Stimulated activated CD8-positive, alpha-beta memory T cell treated with anti-CD3 and anti-CD28 coated beads, Interleukin-7, amount 100 ng/mL, for 1 hour (primary cell): ENCODE data around the gene IL20.

Source experiments
- DNase-seq, 2 donors: peaks; one replicate each; pipeline ENCODE4 v3.0.0-alpha.2; 2020; ENCODE audit warnings: low read depth in 2 of 2

The IL20 gene

DNA sequence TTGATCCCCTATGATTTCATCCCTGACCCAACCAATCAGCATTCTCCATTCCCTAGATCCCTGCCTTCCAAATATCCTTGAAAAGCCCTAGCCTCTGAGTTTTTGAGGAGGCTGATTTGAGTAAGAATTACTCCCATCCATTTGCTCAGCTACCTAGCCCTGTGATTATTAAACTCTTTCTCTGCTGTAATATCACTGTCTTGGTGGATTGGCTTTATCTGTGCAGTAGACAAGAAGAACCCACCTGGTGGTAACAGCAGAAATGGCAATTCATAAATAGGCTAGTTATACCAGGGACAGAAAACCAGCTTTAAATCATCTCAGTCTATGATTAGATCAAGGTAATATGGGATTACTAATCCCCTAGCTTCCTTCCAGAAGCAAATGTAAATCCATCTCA is 13.0 kb downstream of the IL20 start:
- no peak for DNase-seq

DNA sequence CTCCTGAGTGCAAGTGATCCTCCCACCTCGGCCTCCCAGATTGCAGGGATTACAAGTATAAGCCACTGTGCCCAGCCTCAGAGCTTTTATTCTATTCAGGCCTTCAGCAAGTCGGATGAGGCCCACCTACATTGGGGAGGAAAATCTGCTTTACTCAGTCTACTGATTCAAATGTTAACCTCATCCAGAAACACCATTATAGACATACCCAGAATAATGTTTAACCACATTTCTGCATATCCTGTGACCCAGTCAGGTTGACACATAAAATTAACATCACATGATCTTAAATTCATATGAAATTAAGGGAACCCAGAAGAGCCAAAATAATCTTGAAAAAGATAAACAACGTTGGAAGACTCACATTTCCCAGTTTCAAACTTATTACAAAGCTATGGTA is 14.9 kb downstream of the IL20 start:
- DNase-seq = no peak

DNA sequence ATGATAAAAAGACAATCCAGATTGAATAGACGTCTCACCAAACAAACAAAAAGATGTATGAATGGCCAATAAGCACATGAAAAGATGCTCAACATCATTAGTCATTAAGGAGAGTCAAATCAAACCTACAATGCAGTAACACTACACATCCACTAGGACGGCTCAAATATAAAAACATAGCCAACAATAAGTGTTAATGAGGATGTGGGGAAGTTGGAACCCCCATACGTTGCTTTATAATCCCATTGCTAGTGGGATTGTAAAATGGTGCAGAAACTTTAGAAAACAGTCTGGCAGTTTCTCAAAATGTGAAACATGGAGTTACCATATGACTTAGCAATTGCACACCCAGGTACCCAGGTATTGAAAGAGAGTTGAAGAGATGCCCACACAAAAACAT is 17.1 kb downstream of the IL20 start:
- DNase-seq = no peak

DNA sequence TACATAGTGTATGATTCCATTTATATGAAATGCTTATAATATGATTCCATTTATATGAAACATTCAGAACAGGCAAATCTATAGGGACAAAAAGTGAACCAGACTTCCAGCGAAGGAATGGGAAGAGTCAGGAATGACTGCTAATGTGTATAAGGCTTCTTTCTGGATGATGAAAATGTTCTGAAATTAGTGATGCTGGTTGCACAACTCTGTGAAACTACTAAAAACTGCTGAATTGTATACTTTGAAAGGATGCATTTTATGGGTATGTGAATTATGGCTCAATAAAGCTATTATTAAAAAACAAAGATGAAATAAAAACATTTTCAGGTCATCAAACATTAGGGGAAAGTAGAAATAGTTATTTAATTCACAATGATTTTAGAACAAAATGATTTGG is 17.7 kb downstream of the IL20 start:
- DNase-seq = no peak

DNA sequence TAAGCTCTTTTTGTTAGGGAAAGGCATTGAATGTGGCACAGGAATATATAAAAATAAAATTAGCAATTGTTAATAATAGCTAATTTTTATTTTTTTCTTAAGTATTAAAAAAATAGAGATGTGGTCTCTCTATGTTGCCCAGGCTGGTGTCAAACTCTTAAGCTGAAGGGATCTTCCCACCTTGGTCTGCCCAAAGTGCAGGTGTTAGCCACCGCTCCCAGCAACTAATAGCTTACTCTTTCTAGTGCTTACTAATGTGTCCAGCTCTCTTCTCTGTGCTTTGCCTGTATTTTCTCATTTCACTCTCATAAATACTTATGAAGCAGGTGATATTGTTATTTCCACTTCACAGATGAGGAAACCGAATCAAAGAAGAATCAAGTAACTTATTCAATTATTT is 18.5 kb downstream of the IL20 start:
- DNase-seq = no peak

DNA sequence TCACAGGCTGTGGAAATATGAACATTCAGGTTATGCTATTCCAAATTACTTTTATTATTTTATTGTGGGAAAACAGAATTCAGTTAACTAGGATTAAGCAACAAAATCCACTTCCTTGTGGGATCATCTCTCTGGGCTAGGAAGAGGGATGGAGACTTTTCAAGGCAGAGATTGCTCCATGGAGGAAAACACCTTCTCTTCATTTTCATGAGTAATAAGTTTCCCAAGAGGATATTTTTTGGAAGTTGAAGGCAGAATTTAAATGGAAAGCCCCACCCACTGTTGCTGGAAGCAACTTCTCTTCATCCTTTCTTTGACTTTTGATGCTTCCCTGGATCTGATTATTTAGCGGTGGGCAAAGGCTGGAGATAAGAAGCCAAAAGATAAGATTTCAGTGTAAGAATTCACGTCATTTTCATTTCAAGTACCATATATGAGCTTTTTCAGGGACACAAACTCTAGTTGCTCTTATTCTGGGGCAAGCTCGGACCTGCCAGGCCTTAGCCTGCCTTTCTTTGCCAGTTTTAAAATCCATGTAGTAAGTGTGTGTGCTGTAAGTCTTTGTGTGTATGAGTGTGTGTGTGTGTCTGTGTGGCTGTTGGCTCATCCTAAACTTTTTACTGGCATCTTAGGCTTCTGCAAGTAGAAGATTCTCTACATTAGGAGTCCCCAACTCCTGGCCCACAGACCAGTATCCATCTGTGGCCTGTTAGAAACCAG is 20.1 kb downstream of the IL20 start:
- DNase-seq = no peak

DNA sequence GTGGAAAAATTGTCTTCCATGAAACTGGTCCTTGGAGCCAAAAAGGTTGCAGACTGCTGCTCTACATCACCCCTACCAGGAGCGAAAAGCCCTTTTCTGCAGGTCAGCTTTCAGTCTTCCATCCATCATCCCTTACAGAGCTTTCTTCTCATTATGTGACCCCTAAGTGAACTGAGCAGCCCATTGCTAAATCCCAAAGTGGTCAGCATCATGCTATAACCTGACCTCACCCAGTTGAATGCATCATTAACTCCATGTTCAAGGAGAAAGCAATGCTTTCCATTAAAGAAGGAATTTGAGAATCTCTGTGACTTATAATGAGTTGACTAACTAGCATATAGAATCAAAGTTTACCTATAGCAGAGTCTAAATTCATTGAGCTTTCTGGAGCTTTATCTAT is 21.4 kb downstream of the IL20 start:
- no peak for DNase-seq

DNA sequence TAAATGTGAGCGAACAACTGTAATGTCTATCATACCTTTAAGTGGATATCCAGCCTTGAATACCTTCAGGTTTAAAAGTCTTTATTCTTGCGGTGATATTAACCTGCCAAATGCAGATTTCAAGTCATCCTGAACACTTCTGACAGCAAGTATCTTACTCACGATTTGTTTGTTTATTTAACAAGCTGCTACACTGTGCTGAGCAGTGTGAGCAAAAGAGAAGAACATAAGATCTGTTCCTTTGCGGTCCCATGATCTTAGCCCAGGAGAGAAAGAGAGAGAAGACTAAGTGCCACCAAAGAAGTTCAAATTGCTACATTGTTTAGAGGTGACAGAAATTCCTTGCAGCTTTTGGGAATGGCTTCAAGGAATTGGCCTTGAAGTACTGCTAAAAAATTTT is 22.3 kb downstream of the IL20 start:
- no peak for DNase-seq

DNA sequence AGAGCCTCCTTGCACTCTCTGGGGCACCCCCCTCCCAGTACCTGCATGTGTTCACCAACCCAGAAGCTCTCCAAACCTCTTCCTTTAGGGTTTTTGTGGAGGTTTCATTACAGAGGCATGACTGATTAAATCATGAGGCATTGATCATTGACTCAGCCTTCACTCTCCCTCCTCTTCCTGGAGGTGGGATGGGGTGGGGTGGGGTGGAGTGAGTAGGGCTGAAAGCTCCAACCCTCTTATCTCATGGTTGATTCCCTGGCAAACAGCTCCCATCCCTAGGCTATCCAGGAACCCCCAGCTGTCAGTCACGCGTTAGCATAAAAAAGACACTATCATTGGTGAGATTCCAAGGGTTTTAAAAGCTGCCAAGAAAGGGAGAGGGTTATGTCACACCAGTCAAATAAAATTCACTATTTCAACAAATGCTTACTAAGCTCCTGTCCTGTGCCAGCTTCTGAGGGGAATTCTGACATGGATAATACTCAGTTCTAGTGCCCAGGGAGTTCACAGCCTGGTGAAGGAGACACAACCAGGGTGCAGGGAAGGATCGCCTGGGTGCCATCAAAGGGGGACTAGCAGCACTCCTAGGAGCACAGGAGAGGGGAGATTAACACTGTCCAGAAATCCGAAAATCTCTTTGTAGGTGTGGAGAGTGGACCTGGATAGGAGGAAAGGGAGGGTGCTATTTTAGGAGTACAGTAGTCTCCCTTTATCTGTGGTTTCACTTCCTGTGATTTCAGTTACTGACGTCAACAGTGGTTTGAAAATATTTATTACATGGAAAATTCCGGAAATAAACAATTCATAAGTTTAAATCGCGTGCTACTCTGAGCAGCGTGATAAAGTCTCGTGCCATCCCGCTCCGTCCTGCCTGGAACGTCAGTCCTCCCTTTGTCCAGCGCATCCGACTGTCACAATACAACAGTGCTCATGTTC is 25.0 kb downstream of the IL20 start:
- no peak for DNase-seq

DNA sequence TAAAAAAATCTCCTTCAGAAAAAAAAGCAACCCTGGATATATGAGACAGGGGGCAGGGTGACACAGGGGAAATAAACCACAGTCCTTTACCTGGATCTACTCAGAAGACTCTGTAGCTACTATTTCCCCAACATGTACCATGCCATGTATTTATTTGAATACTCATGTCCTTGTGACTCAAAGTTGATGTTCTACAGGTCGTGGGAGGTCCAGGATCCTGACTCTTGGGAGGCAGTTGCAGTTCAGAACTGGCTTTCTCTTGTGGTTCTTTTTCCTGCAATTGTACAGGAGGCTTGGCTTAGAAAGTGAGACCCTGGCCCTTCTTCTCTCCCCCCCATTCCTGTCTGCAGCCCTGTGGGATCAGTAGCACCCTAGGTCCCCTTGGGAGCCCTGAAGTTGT is 26.0 kb downstream of the IL20 start:
- no peak for DNase-seq

DNA sequence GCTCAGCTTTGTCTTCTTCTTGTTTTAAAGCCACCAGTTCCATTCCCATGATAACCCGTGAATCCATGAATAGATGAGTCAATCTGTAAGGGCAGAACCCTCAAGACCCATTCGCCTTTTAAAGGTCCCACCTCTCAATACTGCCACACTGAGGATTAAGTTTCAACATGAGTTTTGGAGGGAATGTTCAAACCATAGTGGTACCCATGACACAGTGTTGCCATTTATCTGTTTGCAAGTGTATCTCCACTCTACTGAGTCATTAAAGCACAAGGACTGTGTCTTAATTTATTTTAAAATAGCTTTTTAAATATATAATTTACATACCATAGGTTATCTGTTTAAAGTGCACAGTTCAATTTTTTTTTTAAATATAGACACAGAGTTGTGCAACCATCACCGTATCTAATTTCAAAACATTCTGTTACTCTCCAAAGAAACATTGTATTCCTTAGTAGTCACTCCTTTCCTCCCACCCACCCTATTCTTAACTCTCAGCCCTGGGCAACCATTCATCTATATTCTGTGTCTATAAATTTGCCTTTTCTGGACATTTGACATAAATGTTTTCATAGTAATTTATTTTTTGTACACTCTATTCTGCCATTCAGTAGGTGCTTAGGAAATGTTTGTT is 27.0 kb downstream of the IL20 start:
- DNase-seq = no peak

DNA sequence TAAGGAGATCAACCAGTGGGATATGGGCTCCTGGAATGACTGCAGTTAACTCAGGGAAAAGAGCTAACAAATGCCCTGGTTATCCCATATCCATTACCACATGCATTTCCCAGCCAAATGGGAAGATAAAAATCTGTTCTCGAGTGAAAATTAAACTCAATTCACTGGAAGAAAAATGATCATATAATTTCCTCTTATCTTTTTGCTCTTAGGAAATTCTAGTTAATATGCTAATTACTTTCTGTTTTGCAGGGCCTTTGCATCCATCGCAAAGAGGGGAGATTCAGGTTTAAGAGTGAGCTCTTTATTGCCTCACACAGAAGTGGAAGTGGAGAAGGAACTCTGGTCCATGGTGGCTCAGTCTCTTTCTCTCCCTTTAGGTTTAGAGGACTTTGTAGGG is 28.0 kb downstream of the IL20 start:
- DNase-seq = no peak

DNA sequence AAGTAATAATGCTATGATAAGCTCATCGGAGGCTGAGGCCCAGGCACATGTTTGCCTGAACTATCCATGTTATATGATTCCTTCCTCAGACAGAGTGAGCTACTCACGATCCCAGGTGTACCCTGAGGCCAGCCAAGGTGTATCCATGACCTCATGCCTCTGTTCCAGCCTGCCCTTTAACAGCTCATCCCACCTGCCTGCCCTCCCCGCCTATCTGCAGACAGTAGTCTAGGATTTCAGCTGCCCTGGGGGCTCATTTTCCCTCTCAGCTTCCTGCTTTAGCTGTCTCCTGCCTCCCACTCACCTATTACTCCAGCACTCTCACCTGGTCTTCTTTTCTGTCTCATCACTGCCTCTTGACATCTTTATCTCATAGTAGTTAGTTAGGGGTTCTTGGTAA is 29.9 kb downstream of the IL20 start:
- no peak for DNase-seq

DNA sequence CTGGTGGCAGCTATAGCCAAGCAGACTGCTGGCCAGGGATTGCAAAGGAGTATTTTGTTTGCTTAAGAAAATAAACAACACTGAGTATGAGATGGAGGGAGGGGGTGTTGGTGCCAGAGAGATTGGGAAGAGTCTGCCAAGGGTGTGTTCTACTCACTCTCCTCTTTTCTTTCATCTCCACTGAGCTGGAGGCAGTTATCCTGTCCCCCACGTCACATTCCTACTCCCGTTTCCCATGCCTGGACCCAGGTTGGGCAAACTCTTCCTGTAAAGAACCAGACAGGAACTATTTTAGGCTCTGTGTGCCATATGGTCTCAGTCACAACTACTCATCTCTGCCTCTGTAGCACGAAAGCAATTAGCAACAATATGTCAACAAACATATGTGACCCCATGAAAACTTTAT is 30.4 kb downstream of the IL20 start:
- no peak for DNase-seq

DNA sequence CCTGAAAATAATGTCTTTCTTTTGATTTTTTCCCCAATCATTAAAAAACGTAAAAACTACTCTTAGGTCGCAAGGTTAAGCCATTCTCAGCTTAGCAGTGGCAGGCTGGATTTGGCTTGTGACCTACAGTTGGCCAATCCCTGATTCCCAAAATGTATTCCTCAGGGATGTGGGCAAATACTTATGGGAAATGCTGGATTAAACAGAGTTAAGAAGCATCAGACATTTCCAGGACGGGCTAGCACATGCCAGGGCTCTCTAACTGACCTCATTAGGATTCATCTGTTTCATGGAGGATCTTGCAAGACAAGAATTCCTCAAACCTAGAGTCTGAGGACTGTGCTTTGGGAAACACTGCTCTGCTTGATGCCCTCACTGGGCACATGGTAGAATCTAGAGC is 30.8 kb downstream of the IL20 start:
- no peak for DNase-seq

DNA sequence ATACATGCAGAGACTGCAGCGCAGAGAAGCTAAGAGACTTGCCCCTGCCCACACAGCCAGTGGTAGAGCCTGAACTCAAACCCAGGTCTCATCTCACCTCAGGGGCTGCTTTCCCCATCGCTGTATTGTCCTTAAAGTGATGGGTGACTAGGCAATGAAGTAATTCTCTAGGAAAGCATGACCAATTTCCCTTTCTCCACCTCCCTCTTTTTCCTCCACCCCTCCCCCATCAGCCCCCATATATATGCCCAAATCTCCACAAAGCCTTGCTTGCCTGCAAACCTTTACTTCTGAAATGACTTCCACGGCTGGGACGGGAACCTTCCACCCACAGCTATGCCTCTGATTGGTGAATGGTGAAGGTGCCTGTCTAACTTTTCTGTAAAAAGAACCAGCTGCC is 31.8 kb downstream of the IL20 start, which contains the start of gene IL24:
TSS of gene IL24 (plus strand) at position 269 of the 400 bp plus-strand sequence. CDS start 390 bp downstream, outside the sequence.
- no peak for DNase-seq

DNA sequence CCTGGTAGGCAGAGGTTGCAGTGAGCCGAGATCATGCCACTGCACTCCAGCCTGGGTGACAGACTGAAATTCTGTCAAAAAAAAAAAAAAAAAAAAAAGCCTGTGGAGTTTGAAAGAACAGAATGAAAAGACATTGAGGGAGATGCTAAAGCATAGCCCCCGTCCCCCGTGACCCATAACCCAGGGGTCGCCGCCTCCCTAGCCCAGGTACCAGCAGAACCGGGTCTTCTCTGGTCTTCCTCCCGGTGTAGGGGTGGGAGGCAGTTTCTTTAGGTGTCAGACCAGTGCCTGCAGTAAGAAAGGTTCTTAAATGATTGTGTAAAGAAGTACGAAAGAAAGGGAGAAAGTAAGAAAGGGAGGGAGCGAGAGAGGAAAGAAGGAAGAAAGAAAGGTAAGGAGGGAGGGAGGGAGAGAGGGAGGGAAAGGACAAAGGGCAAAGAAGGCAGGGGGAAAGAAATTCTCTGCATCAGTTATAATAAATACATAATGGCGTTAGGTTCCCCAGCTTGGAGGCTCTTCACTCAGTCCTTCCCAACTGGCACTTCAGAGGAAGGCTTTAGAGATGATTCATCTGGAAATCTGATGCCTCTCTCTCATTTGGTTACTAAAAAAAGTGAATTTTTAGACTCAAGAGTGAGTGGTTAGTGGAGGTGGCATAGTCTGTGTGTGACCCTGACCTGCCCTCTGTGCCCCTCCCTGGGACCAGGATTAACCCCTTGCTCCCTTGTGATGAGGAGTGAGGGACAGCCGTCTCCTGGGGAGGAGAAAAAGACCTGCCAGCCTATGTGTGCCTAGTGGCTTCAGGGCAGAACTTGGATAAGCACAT is 32.9 kb downstream of the IL20 start:
- DNase-seq = no peak

DNA sequence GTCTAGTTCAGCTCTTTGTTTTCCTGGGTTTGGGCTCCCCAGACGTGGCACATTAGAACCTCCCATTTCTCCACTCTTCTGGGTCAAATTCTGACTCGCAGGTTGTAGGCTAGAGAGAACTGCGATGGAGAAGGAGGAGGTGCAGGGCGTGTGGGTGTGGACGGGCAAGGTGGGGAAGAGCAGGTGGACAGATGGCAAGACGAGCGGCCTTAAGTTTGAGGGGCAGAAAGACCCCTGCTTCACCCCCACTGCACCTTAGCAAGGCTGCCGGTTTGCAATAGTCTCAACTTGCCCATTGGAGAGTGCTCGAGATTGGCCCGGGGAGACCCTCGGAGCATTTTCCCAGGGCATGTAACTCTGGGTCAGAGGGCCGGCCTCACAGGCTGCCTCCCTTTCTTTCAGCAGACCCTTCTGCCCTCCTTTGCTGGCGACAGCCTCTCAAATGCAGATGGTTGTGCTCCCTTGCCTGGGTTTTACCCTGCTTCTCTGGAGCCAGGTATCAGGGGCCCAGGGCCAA is 33.5 kb downstream of the IL20 start:
- no peak for DNase-seq

DNA sequence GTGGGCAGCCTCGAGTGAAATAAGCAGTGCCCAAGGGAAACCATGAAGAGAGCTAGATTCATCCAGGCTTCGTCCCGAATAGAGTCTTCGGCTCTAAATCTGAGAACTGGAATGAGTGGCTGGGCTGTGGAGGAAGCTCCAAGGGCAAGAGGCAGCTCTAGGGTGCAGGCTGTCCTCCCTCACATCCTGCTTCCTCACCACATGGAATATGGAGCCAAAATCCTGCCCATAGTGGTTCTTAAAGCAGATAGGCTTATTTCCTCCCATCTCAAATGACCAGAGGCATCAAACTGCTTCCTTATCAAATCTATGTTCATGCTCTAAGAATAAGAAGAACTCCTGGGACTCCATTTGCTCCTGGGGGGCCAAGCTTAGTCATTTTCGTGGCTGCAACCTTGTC is 34.3 kb downstream of the IL20 start:
- no peak for DNase-seq

DNA sequence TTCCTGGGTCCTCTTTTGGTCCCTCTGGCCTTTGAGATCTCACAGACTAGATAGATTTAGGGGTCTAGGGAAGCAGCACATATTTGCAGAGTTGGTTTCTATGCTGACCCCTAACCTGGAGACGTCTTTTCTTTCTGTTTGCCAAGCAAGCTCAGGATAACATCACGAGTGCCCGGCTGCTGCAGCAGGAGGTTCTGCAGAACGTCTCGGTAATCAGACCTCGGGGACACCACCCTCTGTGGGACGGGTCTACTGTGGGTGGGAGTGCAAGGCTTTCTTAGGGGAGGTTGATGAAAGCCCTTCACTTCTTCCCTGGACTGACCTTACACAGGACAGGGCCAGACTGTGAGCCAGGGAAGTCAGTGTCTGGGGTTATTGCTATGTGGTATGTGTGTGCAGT is 34.7 kb downstream of the IL20 start:
- no peak for DNase-seq

DNA sequence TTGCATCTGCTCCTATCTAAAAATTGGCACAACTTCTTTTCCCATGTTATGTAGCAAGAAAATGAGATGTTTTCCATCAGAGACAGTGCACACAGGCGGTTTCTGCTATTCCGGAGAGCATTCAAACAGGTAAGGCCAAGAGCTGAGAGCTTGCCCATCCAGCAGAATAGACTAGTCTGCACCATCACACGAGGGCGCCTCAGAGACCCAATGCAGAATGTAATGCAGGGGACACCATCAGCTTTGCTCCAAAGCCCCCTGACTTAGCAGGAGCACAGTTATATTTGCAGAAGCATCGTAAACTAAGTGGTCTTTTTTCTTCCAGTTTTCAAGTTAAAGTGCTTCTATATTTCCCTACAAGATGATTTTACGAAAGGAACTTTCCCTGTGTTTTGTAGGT is 36.5 kb downstream of the IL20 start:
- DNase-seq = no peak

DNA sequence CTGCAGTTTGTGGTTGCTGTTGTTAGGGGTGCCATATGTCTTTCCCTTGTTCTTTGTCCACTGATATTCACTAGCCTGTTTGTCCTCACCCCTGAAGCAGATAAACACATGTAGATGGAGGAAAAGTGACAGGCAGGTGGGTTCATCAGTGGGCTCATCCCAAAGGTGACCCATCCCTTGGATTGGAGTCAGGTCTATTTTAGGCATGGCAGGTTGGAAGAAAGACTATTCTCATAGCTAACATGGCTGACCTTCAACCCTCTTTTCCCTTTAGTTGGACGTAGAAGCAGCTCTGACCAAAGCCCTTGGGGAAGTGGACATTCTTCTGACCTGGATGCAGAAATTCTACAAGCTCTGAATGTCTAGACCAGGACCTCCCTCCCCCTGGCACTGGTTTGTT is 37.3 kb downstream of the IL20 start:
- no peak for DNase-seq
